Left hindlimb (tissue), 1 donor: ENCODE measurements around the gene AIRE.

ENCODE experiments used
- DNase-seq: peaks from one replicate; pipeline ENCODE4 v3.0.0-alpha.2; 2018

The AIRE gene

DNA sequence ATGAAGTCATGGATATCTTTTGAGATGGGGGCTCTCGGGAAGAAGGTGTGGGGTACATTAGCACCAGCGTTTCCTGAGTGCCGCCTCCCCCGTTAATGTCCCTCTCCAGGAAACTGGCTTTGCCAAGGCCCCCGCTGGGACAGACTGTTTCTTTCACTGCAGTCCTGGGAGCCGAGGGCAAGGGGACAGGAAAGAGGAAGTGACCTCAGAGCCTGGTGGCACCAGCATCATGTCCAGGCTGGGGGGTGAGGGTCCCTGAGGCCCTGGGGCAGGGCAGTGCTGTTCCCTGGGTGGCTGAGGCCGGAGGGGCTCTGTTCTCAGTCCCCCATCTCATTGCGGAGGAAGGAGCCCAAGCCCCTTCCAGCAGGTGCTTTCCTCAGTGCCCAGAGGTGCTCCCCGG, 20.0 kb downstream of the AIRE start:
- no peak for DNase-seq

GRCh38 chr21:44306936-44307704, 21.4 kb downstream of the AIRE start:
- DNase-seq = no peak

- DNase-seq = no peak
These were observed 25.2 kb downstream of the AIRE start for GRCh38 chr21:44310628-44311507.

DNA sequence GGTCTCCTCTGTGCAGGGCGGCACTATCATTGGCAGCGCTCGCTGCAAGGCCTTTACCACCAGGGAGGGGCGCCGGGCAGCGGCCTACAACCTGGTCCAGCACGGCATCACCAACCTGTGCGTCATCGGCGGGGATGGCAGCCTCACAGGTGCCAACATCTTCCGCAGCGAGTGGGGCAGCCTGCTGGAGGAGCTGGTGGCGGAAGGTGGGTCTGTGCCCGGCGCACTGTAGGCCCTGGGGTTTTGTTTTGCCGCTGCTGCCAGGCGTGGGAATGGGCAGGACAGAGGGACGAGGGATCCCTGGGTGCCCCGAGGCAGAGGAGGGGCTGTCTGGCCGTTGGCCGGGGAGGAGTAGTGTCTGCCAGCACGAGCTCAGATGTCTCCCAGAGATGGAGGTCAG, 26.4 kb downstream of the AIRE start:
- DNase-seq = no peak

DNA sequence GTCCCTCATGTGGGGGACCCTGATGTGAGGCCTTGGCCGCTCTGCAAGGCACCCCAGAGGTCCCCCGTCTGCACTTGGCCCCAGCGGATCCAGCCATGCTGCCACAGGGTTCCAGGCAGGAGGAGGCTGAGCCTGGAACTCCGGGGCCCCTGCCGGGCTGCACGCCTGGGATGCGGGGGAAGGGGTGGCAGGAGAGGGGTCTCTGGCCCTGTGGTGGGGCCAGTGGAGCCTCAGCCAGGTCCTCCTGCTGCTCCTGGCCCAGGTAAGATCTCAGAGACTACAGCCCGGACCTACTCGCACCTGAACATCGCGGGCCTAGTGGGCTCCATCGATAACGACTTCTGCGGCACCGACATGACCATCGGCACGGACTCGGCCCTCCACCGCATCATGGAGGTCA, 27.0 kb downstream of the AIRE start:
- no peak for DNase-seq

DNA sequence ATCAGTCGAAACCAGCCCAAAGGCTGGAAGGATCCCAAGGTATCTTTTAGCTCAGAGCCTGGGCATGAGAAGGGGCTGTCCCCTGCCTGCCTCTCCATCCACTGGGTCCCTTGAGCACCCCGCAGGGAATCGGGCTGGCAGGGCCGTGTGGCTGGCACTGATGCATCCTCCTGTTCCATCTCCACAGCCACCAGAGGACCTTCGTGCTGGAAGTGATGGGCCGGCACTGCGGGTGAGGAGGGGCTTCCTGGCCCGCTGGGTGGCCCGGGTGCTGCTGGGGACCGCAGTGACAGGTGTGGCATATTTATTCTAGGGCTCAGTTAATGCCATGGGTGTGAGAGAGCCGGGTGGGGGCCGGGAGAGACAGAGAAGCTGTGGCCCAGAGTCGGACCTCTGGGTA, 27.8 kb downstream of the AIRE start:
- DNase-seq = no peak

DNA sequence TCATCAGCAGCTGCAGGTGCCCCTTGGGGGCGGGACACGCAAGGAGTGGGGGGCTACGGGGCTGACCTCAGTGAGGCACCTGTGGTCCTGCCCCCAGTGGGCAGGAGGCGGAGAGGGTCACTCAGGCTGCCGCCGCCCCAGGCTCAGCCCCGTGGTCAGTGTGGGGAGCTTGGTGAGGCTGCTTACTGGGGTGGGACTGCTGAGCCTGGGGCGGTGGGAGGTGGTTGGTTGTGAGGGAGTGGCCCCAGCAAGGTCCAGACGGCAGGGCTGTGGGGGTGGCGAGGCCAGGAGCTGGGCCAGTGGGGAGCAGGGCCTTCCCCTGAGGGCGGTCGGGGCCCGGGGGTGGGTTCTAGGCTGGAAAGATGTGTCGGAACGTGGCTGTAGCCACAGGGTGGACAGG, 28.5 kb downstream of the AIRE start:
- DNase-seq = no peak

DNA sequence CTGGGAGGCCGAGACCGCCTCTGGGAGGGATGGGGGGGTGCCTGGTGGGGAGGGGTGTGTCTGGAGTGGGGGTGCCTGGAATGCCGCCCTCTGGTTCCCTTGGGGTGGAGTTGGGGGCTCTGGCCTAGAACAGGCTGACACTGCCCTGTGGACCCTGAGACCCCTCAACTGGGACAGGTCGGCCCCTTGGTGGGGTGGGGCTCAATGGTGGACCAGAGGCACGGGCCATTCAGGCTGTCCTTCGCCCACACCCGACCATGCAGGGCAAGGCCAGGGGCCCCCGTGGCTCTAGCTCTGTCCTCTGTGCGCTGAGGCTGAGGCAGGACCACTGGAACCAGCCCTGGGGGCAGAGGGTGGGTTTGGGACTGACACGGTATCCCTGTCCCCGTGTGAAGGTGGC, 28.9 kb downstream of the AIRE start:
- no peak for DNase-seq

GRCh38 chr21:44315691-44316203, 30.1 kb downstream of the AIRE start:
- DNase-seq = no peak

GRCh38 chr21:44316277-44316900, 30.7 kb downstream of the AIRE start:
- DNase-seq = no peak

GRCh38 chr21:44317241-44317782, 31.6 kb downstream of the AIRE start:
- no peak for DNase-seq

DNA sequence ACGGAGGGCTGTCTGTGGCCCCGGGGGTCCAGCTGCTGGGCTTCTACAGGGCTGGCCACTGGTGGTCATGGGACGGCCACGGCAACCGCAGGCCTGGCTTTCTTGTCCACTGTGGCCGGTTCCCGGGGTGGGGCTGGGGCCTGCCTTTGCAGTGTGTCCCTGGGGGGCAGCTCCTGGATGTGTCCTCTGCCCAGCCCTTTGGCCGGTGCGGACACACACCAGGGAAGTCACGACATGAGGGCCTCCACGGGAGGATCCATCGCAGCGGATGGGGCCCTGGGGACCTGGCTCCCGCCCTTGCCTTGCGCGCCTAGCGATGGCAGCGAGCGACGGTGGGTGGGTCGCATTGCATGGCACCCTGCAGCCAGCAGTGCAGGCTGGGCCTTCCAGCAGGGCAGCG, 32.2 kb downstream of the AIRE start:
- DNase-seq = no peak

DNA sequence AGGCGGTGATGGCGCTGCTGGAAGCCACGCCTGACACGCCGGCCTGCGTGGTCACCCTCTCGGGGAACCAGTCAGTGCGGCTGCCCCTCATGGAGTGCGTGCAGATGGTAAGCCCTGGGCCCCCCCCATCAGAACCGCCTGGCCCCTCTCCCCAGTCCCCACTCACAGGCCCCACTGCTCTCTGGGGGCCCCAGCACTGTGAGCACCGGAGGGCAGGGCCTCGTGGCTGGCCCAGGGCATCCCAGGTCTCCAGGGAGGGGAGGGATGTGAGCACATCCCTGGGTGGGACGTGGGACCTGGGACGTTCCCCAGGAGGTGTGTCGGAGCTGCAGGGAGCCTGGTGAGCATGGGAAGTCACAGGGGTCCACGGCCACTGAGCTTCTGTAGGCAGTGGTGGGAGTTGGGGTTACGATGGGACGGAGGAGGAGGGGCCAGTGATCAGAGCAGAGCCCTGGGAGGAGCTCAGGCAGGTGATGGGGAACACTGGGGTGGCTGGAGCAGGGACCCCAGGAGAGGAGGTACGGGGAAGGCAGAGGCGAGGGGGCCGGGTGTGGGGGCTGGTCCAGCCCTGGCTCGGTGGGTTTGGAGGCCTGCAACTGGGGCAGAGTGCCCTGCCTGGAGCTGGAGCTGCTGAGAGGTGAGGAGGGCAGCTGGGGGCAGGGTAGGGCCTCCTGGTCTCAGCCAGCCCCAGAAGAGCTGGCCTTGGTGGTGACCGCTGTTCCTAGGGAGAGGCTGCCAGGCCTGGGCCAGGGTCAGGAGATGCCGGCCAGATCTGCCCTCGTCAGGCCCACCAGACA, 33.0 kb downstream of the AIRE start:
- DNase-seq = no peak

- no peak for DNase-seq
These were observed 33.9 kb downstream of the AIRE start for GRCh38 chr21:44319407-44320065.

GRCh38 chr21:44320847-44321246, 35.2 kb downstream of the AIRE start:
- DNase-seq = no peak

DNA sequence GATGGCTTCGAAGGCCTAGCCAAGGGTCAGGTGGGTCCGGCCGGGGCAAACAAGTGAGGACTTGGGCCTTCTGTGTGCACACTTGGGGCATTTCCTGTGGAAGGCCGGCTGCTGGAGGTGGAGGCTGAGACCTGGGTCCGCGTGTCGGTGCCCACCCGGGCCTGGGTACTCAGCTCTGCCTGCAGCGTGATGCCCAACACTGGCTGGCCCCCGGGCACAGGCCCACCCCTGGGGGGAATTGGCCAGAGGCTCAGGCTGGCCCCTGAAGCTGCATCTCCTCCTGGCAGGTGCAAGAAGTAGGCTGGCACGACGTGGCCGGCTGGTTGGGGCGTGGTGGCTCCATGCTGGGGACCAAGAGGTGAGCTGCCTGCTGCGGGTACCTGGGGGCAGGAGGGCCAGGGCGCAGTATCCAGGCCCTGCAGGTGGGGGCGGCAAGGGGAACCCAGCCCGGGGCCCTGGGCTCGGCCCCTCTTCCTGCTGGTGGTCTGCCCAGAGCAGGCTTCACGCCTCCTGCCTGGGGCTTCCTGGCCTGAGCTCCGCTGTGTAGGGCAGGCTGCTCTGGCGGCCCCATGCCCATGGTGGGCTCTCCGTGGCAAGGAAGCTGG, 36.3 kb downstream of the AIRE start:
- no peak for DNase-seq

DNA sequence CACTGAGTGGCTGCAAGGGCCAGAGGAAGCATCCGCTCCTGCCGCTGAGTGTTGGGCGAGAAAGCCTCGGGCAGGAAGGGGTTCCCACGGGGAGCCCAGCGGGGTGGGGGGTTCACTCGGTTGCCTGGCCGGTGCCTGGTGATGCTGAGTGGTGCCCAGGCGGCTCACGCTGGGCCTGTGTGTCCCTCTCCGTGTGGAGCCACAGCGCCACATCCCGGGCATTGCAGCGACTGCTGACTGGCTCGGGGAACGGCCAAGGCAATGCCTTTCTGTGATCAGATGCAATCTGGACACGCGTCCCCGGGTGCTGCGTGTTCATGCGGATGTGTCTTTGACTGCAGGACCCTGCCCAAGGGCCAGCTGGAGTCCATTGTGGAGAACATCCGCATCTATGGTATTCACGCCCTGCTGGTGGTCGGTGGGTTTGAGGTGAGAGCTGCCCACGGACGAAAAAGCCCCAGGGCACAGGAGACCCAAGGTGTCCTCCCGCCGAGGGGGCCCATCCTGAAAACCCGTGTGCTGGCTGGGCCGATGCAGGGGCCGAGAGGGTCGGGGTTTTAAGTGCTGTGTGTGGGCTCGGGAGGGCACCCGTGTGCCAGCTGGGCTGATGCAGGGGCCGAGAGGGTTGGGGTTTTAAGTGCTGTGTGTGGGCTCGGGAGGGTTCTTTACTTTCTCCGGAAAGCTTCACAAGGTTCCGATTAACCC, 37.1 kb downstream of the AIRE start:
- no peak for DNase-seq

DNA sequence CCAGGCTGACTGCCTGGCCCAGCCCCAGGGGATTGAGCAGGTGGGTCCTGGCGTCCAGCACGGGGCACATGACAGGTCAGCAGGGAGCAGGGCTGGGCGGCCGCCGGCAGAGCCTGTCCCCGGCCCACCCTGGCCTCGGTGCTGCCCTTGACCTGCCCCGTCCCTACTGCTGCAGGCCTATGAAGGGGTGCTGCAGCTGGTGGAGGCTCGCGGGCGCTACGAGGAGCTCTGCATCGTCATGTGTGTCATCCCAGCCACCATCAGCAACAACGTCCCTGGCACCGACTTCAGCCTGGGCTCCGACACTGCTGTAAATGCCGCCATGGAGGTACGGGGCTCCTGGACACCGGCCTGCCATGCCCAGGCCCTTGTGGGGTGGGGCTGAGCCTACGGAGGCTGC, 37.9 kb downstream of the AIRE start:
- no peak for DNase-seq

GRCh38 chr21:44324106-44324853, 38.6 kb downstream of the AIRE start:
- no peak for DNase-seq

DNA sequence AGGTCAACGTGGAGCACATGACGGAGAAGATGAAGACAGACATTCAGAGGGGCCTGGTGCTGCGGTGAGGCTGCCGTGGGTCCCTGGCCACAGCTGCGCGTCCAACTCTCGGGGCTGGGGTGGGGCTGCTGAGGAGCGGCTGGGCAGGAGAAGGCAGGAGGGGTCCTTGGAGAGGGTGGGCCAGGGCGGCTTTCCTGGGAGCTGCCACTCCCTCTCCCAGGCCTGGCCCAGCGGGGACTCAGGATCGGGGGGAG, 39.1 kb downstream of the AIRE start:
- DNase-seq = no peak
